HG03066 (cell line): Measurements from ENCODE around the gene B3GNT3.

Experiments
- ATAC-seq: cut with Tn5 transposase; IDR thresholded peaks from one replicate; pipeline ENCODE4 v1.9.1; 2021; ENCODE audit warnings: low read depth; ENCODE audit not compliant: unreplicated experiment

The B3GNT3 gene

GRCh38 chr19:17831419-17831888 is 36.5 kb downstream of the B3GNT3 start:
- ATAC-seq, result no peak

GRCh38 chr19:17832443-17833208 is 37.7 kb downstream of the B3GNT3 start:
- no peak for ATAC-seq

- no peak for ATAC-seq
Observed at GRCh38 chr19:17834350-17835181, 39.6 kb downstream of the B3GNT3 start.

- no peak for ATAC-seq
Observed at GRCh38 chr19:17835182-17836006, 40.5 kb downstream of the B3GNT3 start.

GRCh38 chr19:17836530-17836929 is 41.6 kb downstream of the B3GNT3 start:
- ATAC-seq, result no peak

GRCh38 chr19:17837972-17838371 is 43.0 kb downstream of the B3GNT3 start:
- ATAC-seq, result no peak

- ATAC-seq, result no peak
Observed at GRCh38 chr19:17840019-17840418, 45.1 kb downstream of the B3GNT3 start.

- ATAC-seq, result no peak
Observed at GRCh38 chr19:17841371-17841809, 46.5 kb downstream of the B3GNT3 start.

- no peak for ATAC-seq
Observed at GRCh38 chr19:17841810-17842662, 47.1 kb downstream of the B3GNT3 start.

- no peak for ATAC-seq
Observed at GRCh38 chr19:17842663-17843291, 47.8 kb downstream of the B3GNT3 start.

GRCh38 chr19:17843292-17843827 is 48.4 kb downstream of the B3GNT3 start:
- ATAC-seq, result no peak

GRCh38 chr19:17843908-17844490 is 49.1 kb downstream of the B3GNT3 start:
- ATAC-seq, result no peak

- ATAC-seq, result no peak
Observed at GRCh38 chr19:17846146-17846545, 51.2 kb downstream of the B3GNT3 start.

GRCh38 chr19:17847538-17848366 is 52.8 kb downstream of the B3GNT3 start, which contains the start of gene JAK3:
Gene JAK3, minus strand, starts transcription at chr19:17847982. Its CDS starts 3,565 bp downstream, at chr19:17844417.
- ATAC-seq, result no peak

GRCh38 chr19:17848595-17849292 is 53.8 kb downstream of the B3GNT3 start:
- no peak for ATAC-seq

- ATAC-seq, result no peak
Observed at GRCh38 chr19:17854061-17854460, 59.1 kb downstream of the B3GNT3 start.
